Erythroblast (primary cell): ENCODE measurements around the gene HAUS5.

Experiments used
- GATA1 ChIP-seq: IDR thresholded peaks from 2 replicates; pipeline ENCODE4 v1.6.1; 2011; ENCODE audit warnings: low read depth, mild to moderate bottlenecking, control low read depth, low read length, moderate library complexity
- POLR2A ChIP-seq: IDR thresholded peaks from 2 replicates; pipeline ENCODE4 v1.6.1; 2011; ENCODE audit warnings: mild to moderate bottlenecking, low read length

DNA sequence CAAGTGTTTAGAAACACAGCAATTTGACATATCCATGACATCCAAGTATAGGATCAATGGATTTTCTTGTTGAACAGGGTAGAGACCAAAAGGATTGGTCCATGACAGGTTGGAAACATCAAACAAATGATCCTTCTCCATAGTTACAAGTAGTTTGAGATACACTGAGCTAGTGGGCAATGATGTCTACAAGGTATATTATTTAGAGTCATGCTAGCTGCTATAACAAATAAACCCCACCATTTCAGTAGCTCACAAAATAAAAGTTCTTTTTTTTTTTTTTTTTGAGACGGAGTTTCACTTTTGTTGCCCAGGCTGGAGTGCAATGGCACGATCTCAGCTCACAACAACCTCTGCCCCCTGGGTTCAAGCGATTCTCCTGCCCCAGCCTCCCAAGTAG, 4.9 kb upstream of the HAUS5 start:
- TF ChIP-seq POLR2A: no peak
- TF ChIP-seq GATA1: no peak
